ENCODE results near the gene GUK1. TPM values are rescaled to one million over a fixed set of nuclear protein-coding genes. Genes with fewer than 3 reads are reported as not detected.
"Not testable (repeated sequence)": the region's sequence is repeated elsewhere in the genome, so short reads cannot be mapped to it uniquely, and the experiment has no call there.

The GUK1 gene
- total RNA-seq, 1 donor from 2014 or later = 156 TPM

DNA sequence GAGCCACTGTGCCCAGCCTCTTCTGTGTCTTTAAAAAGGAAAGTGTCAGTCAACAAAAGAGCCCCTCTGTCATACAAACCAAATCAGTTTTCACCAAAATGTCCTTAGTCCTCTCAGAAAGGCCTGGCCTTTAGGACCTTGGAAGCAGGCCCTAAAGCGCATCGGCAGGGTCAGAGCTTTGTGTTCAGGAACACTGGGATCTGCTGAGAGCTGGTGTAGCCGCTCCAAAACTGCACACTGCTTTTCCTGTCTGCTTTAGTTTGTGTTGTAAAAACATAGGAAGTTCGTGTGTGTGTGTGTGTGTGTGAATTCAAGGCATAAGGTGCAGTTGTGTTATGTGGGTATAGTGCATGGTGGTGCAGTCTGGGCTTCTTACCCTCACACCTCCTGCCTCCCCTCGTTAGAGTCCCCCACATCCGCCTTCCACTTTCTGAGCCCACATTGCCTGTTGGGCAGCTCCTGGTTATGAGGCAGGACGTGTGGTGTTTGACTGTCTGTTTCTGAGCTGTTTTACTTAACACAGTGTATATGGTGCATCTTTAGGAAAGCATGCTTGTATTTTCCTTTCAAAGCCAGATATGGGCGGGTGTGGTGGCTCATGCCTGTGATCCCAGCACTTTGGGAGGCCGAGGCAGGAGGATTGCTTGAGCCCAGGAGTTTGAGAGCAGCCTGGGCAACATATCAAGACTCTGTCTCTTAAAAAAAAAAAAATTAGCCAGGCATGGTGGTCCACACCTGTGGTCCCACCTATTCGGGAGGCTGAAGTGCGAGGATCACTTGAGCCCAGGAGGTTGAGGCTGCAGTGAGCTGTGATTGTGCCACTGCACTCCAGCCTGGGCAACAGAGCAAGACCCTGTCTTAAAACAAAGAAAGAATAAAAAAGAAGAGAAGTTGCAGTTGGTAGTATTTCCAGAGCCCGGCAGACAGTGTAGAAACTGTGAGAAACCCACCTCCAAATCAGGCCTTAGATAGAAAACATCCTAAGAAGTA, 37.9 kb downstream of the GUK1 start:
- DNase-seq = no peak

- DNase-seq = peak; percentile 23
Observed at GRCh38 chr1:228178737-228179684, 38.9 kb downstream of the GUK1 start.

GRCh38 chr1:228180271-228180958, 40.3 kb downstream of the GUK1 start:
- DNase-seq = no peak

DNA sequence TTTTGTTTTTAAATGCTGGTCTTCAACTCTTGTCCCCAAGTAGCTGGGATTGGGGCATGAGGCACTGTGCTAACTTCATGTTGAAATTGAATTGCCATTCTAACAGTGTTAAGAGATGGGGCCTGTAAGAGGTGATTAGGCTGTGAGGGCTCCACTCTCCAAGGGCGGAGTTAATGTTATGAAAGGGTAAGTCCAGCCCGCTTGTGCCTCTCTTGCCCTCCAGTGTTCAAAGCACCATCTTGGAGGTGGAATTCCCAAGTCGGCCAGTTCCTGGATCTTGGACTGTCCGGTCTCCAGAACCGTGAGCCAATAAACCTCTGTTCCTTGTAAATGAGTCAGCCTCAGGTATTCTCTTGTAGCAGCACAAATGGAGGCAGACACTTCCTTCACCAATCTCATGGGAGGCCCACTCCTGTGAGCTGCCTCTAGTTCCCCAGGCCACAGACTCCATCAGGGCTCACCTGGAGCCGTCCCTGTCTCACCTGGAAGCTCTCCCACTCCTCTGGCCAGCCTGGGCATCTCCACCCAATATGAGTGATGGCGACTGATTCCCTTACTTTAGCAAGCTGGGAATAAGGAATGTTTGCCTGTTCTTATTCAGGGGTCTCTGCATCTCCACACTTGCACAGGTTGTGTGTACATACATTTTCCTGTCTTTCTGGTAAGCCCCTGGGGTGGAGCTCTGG, 41.0 kb downstream of the GUK1 start:
- no peak for DNase-seq

DNA sequence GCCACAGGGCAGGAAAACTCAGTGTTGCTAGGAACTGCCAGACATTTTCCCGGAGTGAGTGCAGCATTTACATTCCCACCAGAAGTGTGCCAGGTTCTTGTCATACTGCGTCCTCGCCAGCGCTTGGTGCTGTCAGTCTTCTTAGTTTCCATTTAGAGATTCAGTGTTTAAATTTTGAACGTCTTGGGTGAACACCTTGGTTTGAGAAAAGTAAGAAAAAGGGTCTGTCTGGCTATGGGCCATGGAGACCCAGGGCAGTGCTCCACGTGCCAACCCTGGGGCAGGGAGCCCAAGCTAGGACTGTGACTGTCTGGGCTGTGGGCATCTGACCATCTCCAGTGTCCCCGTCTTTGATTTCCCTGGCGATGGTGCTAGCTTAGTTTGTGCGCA, 41.6 kb downstream of the GUK1 start:
- no peak for DNase-seq

DNA sequence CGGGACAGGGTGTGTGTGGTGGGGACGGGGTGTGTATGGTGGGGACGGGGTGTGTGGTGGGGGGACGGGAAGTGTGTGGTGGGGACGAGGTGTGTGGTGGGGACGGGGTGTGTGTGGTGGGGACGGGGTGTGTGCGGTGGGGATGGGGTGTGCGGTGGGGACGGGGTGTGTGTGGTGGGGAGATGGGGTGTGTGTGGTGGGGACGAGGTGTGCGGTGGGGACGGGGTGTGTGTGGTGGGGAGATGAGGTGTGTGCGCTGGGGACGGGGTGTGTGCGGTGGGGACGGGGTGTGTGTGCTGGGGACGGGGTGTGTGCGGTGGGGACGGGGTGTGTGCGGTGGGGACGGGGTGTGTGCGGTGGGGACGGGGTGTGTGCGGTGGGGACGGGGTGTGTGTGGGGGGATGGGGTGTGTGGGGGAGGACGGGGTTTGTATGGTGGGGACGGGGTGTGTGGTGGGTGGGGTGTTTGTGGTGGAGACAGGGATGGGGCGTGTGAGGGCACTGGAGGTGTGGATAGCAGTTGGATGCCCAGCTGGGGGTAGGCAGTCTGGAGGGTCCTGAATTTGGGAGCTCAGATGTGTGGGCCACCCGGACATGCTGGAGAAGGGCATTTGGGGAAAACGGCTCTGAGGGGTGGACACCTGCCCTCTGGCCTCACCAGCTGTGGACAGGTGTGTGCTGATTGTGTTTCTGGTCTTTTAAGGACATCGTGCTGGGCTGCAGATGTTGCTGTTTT, 42.4 kb downstream of the GUK1 start:
- DNase-seq = no peak

DNA sequence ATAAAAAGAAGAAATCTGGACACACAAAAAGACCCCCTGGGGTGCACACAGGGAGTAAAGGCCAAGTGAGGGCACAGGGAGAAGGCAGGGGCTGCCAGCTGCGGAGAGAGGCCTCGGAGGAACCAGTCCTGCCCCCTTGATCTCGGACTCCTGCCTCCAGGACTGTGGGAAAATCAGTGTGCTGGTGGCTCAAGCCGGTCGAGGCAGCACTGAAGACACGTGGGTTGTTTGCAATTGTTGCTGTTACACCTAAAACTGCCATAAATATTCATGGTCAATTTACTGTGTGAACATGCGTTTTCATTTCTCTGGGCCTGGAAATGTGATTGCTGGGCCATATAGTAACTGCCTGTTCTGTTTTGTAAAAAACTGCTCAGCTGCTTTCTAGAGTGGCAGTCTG, 44.1 kb downstream of the GUK1 start:
- no peak for DNase-seq

DNA sequence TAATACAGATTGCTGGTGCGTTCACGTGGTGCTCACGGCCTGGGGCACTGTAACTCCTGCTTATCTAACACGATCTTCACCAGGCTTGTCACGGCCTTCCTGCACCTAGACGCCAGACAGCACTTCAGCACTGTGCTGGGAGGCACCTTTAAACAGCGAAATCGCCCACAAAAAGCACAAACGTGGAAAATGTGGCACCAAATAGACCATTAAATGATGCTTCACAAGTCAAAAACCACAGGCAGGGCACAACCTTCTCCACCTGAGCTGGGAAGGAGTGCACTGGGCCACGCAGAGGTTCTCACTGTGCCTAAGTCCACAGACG, 45.5 kb downstream of the GUK1 start:
- no peak for DNase-seq

GRCh38 chr1:228188249-228188648, 48.2 kb downstream of the GUK1 start:
- not testable (repeated sequence) for DNase-seq

GRCh38 chr1:228190182-228190581, 50.1 kb downstream of the GUK1 start:
- DNase-seq = no peak

GRCh38 chr1:228190778-228191177, 50.7 kb downstream of the GUK1 start:
- DNase-seq = no peak

GRCh38 chr1:228194436-228194835, 54.4 kb downstream of the GUK1 start:
- no peak for DNase-seq

- no peak for DNase-seq
Observed at GRCh38 chr1:228194921-228195812, 55.1 kb downstream of the GUK1 start.

- peak; percentile 68 for DNase-seq
Observed at GRCh38 chr1:228197555-228198147, 57.6 kb downstream of the GUK1 start.

Small RNA genes lying within 50 kb of the gene (small RNA-seq; reads per million reads assigned to genes)
- gene AL359510.1 (ENCODE audit: low replicate concordance) = not detected

Other genes with a start within 250 kb of the GUK1 start
- gene WNT9A, start 192.3 kb upstream of the GUK1 start, total RNA-seq = 14.6 TPM
- gene WNT3A, start 133.3 kb upstream of the GUK1 start, total RNA-seq = 1.6 TPM
- 152 TPM for gene ARF1, start 57.6 kb upstream of the GUK1 start, total RNA-seq
- 12.1 TPM for gene C1orf35, start 37.0 kb upstream of the GUK1 start, total RNA-seq
- gene MRPL55, start 31.0 kb upstream of the GUK1 start, total RNA-seq = 28.7 TPM
- 5.5 TPM for gene GJC2, start 9.7 kb downstream of the GUK1 start, total RNA-seq
- 11.4 TPM for gene IBA57, start 25.5 kb downstream of the GUK1 start, total RNA-seq
- gene OBSCN, start 67.8 kb downstream of the GUK1 start, total RNA-seq = 640 TPM

Measured in tongue (tissue), 3 donors.